ENCODE results near the gene TWSG1.
"Not testable (repeated sequence)": the region's sequence is repeated elsewhere in the genome, so short reads cannot be mapped to it uniquely, and the experiment has no call there.

TWSG1 gene

DNA sequence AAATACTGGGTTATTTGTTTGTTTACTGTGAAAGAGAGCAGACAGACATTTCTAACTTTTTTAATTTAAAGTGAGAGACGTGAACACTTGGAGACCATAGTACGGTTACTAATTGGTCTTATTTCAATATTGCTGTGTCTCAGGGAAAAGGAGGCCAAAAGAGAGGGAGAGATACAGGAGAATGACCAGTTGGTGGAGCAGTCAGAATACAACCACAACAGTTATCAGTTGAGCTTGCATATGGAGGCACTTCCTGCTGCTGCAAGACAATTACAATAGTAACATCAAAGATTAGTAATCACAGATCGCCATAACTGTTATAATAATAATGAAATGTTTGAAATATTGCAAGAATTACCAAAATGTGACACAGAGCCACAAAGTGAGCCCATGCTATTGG lies 58.2 kb downstream of the TWSG1 start:
- no peak for DNase-seq (ENCODE audit: low read depth in 2 of 2)

DNA sequence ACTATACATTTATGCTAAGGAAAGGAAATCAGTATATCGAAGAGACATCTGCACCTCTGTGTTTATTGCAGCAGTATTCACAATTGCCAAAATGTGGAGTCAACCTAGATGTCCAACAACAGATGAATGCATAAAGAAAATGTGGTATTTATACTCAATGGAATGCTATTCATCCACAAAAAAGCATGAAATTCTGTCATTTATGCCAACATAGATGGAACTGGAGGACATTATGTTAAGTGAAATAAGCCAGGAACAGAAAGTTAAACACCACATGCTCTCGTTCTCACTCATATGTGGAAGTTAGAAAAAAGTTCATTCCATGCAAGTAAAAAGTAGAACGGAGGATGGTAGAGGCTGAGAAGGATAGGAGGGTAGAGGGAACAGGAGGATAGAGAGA lies 59.5 kb downstream of the TWSG1 start:
- no peak for DNase-seq (ENCODE audit: low read depth in 2 of 2)

DNA sequence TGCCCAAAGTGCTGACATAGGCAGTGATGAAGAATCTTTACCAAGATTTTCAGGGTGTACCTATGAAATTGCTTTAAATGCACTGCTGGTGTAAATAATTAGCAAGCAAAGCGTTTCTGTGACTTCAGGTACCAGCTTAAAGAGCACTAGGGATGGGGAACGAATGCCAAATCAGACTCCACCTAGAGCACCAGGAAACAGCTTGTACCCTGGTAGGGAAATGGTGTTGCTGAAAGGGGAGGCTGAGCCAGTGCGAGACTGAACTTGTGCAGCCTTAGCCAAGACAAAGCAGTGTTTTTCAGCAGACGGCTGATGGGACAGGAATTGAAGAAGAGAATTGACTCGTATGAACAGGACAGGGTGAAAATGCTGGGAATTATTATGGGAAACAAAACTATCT lies 65.6 kb downstream of the TWSG1 start:
- DNase-seq (ENCODE audit: low read depth in 2 of 2): no peak

DNA sequence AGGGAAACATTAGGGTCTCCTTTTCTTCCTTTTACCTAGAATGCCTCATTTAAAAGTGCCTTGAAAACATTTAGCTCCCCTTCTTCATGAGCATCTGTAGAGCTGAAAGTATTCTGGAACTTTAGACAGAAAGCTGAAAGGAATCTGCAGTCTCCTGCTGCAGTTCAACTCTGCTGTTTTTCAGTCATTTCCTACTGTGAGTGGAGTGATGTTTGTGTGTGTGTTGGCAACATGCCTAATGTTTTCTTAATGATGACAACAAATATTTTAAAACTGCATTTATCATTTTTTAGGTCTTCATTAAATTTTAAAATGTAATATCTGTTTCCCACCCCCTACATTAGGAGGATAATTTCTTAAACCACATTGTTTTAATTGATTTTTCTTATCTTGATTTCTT lies 66.6 kb downstream of the TWSG1 start:
- no peak for DNase-seq (ENCODE audit: low read depth in 2 of 2)

DNA sequence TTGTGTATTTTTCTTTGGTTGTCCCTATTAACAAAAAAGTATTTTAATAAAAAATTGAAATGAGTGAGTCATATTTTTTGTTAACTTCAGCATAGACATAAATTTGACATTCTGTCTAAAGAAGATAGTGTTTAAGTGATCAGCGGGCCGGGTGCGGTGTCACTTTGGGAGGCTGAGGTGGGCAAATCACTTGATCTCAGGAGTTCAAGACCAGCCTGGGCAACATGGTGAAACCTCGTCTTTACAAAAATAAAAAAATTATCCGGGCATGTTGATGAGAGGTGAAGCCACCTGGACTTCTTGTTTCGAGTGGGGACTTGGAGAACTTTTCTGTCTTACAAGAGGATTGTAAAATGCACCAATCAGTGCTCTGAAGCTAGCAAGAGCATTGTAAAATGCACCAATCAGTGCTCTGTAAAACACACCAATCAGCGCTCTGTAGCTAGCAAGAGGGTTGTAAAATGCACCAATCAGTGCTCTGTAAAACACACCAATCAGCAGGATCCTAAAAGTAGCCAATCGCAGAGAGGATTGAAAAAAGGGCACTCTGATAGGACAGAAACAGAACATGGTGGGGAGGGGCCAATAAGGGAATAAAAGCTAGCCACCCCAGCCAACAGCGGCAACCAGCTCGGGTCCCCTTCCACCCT lies 67.9 kb downstream of the TWSG1 start:
- DNase-seq (ENCODE audit: low read depth in 2 of 2): not testable (repeated sequence)

DNA sequence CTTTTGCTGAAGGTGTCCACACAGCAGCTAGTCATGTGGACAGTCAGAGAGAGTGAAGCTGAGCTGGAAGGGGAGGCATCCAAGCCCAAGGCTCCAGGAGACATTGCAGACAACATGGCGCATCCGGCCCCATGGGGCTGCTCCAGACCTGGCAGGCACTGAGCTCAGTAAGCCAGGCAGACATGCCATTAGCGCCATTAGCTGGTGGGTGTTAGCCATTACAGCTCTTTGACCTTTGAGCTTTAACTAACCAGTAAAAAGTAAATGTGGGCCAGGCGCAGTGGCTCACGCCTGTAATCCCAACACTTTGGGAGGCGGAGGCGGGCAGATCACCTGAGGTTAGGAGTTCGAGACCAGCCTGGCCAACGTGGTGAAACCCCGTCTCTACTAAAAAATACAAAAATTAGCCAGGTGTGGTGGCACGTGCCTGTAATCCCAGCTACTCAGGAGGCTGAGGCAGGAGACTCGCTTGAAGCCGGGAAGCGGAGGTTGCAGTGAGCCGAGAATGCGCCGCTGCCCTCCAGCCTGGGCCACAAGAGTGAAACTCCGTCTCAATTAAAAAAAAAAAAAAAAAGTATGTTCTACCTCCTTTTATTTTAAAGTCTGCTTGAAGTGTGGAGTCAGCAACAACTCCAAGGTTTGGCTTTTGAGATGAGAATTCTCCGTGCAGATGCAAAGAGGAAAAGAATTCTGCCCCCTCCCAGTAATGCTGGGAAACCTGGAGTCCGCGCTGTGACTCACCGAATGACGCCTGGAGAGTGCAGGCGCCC lies 69.4 kb downstream of the TWSG1 start:
- no peak for DNase-seq (ENCODE audit: low read depth in 2 of 2)

DNA sequence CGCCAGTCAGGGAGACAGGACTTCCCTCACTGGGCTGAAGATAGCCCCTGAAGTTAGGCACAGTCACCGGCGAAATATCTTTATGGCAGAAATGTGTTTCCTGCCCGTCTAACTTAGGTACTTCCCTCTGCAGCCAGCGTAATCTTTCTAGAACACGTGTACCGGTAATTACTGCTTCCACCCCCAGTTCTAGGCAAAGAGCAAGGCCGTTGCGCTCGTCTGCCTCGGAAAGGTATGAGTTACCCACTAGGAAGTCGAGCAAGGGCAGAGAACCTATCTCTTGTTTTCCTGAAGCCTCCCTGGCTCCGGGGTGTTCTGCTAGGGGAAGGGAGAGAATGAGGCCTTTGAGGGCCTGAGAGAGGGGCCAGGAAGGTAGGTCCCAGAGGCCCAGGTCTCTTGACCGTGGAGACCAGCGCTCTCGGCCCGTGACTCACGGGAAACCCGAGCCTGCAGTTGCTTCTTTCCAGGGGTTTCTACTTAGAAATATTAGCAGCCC lies 70.0 kb downstream of the TWSG1 start:
- DNase-seq (ENCODE audit: low read depth in 2 of 2): no peak

DNA sequence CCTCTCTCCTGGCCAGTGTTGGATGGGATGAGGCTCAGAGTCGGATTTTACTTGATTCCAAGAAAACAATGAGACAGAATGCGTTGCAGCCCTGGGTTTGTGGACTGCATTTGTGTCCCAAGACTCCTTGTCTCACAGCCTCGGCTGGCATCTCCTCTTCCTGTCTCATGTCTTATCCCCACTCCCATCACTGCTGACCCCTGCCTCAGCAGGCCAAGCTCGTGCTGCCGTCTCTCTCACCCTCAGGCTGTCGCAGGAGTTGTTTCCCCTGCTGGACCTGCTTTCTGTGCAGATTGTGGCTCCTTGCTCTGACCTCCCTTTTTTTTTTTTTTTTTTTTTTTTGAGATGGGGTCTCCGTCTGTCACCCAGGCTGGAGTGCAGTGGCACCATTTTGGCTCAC lies 70.6 kb downstream of the TWSG1 start:
- DNase-seq (ENCODE audit: low read depth in 2 of 2): no peak

DNA sequence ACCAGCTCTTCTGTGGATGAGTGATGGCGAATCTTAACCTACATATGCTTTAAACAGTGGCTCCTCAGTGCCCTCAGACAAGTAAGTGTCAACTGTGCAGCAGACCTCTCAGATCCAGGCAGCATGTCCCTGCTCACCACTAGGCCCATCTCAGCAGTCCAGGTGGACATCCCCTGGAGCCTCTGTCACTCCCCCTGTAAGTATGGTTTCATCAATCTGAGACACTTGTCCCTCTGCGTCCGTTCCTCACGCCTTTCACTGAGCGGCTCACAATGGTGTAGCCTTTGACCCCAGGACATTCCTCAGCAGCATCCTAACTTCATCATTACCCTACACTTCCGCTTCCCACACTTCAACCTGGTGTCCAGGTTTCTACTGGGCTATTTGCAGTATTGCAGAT lies 71.4 kb downstream of the TWSG1 start:
- no peak for DNase-seq (ENCODE audit: low read depth in 2 of 2)

DNA sequence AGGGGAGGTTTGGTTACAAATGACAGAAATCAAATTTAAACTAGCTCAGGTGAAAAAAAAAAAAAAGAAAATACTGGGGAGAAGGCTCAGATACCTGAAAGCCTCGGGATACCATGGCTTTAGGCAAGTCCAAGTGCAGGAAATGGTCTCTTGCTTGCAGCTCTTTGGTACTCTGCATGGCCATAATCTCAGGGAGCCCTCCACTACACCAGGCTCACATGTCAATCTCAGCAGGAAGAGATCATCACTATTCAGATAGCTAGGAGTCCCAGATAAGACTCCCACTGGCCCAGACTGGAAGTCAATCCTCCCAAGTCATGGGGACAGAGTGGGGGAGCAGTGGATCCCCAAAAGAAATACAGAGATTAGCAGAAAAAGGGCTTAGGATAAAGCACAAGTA lies 75.9 kb downstream of the TWSG1 start:
- no peak for DNase-seq (ENCODE audit: low read depth in 2 of 2)

DNA sequence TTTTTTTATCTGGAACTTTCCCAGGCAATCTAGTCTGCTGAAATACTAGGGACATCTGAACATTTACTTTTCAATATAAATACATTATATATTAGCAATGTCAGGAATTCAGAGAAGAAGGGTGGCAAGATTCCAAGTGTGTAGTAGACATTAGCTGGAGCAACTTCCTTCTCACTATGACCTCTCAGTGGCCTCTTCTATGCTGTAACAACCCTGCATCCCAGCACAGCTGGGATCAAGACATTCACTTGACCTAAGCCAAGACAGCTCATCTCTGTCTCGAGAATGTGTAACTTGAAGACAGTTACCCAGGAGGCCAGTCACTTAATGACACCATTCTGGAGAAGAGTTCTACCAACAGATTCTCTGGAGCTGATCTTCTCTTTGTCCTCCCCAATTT lies 79.0 kb downstream of the TWSG1 start:
- no peak for DNase-seq (ENCODE audit: low read depth in 2 of 2)

DNA sequence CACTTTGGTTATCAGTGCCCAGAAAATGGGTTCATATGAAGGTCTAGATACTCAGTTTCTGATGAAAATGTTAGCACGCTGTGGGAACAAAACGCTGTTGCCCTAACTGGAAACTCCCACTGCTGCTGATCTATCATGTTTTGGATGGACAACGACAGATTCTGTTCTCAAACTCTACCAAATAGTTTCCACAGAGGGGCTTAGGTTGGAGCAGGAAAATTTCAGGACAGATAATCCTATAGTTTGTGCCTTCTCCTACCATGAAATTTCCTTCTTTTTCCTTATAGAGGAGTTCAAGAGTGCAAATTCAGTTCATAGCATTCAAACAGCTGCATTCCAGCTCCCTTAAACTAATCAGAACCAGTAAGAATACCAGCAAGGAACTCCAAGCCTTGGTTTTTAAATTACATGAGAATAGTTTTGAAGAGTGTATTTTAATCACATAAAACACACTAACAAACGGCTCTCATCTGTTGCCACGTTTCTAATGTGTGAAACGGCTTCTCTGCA lies 82.0 kb downstream of the TWSG1 start:
- no peak for DNase-seq (ENCODE audit: low read depth in 2 of 2)

DNA sequence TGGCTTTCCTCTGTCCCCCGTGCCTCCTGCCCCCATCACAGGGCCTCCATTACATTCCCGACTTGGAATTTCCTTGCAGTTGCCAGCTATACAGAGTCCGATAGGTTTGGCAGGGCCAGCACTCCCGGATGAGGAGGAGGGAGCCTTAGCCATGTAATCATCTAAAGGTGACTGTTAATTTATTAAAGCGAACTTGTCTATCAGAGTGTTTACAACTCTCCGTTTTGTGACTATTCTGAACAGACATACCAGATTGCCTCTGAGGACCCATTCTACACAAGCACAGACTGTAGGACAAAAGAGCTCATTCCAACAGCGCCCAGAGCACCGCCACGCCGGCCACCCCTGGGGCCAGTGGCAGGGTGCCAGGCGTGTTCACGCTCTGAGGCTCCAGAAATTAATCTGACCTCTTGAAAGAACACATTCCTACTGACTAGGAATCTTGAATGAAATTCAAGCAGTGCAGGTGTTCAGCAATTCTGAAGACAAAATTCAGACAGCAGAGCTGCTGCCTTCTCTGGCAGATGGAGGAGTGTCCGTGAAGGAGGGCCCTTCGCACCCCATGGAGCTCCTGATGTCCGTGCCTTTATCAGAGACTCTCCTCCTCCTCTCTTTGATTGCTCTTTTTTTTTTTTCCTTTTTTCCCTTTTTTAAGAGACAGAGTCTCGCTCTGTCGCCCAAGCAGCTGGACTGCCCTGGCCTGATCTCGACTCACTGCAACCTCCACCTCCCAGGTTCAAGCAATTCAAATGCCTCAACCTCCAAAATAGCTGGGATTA lies 82.7 kb downstream of the TWSG1 start:
- no peak for DNase-seq (ENCODE audit: low read depth in 2 of 2)

DNA sequence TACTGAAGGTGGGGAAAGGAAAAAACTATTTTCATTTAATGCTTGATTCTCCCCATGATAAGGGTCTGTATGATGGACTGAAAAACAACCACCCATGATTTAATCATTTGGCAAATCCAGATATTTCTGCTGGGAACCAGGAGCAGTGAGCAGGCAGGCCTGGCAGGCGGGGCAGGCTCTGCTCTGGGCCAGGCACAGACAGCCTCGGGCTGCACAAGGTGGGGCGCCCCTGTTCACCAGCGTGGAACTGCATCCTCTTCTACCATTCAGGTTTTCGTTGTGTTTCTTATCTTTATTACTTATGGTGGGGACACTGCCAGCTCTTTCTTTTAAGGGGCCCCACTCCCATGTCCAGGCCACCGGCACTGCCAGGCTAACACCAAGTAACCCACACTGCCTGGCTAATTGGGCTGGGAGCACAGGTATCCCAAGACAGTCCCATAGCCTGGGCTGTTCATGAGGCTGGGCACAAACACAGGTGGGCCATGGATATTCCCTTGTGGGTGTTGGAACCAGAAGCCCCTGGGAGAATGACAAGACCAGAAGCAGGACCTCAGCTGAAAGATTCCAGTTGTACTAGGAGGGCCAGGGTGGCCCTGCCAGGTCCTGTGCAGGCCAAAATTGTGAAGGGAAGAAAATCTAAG lies 83.6 kb downstream of the TWSG1 start:
- DNase-seq (ENCODE audit: low read depth in 2 of 2): no peak

DNA sequence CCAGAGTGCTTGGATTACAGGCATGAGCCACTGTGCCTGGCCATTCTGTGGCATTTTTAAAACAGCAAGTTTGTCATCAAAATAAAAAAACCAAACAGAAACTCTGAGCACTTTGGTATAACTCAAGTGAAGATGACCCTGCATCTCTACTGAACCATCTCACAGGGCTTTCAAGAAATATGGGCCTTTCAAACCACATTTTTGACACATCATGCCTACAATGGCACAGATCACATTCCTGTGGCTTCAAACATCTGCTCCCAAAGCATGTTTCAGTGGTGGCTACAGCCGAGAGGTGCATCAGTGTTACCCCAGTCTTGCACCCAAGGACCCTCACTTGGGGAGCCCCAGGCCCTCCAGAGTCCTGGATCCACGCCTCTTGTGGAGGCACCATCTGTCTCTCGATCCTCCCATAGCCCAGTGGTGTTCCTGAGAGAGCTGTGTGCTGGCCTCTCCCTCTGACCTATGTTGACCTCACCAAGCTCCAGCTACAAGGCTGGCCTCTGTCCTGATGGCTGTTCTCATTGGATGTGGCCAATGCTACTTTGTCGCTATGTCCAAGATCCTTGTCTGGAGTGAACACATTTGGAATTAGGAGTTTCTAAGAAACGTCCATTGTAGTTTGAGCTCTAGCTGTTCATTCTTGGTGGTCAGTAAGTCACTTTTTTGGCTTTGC lies 85.5 kb downstream of the TWSG1 start:
- no peak for DNase-seq (ENCODE audit: low read depth in 2 of 2)

DNA sequence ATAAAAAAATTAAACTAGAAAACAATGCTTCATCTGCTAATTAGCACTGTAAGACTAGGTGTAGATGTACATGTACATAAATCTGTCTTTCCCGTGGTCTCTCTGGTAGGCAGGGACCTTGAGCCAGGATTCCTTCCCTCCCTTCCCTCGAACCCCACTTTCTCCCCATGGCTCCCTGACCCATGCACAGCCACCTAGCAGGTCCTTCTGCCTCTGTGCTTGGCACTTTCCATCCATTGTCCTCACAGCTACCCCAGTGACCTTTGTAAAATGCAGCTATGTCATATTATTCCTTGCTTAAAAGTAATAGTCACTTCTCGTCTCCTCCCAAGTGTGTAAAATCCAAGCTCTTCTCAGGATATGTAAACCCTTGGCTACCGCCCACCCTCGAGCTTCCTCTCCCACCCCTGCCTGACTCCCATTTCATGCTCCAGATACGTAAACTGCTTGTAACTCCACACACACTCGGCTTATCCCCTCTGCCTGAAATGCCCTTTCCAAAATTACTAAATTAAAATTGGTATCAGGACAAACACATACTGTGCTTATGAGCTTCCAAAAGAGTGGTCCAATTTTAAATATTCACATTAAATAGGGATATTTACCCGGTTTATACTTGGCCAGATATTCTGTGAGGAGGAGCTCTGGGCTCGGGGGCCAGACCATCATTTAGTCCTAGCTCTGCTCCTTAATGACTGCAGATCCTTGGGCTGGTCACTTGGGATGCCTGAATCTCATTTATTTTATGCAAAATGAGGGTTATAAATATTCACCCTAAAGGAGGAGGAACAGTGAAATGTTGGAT lies 86.7 kb downstream of the TWSG1 start:
- DNase-seq (ENCODE audit: low read depth in 2 of 2): no peak

DNA sequence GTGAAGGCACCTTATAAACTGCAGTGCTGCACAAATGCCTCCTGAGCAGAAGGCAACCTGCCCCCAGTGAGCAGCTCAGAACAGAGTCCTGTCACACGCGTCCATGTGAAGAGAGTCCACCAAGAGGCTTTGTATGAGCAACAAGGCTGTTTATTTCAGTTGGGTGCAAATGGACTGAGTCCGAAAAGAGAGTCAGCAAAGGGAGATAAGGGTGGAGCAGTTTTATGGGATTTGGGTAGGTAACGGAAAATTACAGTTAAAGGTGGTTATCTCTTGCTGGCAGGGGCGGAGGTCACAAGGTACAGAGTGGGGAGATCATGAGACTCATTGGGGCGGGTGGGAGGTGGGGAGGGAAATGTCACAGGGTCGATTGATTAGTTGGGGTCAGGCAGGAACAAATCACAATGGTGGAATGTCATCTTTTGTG lies 87.3 kb downstream of the TWSG1 start:
- DNase-seq (ENCODE audit: low read depth in 2 of 2): no peak

DNA sequence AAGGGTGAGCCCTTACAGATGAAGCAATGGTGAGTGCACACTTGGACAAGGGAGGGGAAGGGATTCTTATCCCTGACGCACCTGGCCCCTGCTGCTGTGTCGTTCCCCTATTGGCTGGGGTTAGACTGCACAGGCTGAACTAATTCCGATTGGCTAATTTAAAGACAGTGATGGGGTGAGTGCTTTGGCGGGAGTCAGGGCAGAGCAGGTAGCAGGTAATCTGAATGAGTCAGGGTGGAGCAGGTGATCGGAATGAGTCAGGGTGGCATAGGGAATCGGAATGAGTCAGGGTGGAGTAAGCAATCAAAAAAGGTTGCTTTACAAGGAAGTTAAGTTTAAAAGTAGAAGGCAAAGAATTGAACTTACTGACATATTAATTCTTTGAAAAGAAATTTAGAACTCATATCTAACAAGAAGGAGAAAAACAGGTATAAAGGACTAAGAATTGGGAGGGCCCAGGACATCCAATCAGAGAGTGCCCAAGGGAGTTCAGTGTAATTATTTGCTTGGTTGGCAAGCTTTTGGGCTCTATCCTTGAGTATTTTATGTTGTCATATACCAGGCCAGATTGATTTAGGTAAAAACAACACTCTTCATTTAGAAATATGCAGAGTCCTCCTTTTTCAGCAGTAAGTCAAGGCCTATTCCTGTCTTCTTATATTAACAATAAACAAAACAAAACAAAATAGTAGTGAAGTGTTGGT lies 88.4 kb downstream of the TWSG1 start:
- DNase-seq (ENCODE audit: low read depth in 2 of 2): no peak

DNA sequence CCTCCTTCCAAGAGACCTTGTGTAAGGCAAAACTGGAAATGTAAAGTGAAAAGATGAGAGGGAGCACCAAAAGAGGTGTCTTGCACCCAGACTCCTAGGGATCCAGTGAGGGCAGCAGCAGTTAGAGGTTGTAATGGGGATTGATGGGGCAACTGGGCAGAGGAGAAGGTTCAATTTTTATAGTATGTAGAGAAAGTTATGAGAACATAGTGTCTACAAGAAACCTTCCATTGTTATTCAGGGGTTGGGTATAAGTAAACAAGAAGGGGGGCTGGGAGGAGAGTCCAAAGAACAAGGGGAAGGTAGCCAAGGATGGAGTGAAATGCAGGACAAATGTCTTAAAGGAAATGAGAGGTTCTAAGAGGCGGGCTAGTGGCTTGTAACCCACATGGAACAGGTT lies 89.1 kb downstream of the TWSG1 start:
- not testable (repeated sequence) for DNase-seq (ENCODE audit: low read depth in 2 of 2)

DNA sequence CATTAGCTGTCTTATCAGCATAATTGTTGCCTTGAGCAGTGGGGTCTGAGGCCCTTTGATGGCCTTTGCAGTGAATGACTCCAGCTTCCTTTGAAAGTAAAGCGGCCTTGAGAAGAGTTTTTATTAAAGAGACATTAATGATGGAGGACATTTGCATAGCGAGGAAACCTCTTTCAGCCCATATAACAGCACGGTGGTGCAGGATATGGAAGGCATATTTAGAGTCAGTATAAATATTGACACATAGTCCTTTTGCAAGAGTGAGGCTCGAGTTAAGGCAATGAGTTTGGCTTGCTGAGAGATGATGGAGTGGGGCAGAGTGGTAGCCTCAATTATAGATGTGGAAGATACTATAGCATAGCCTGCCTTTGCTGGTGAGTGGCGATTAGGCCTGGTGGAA lies 89.7 kb downstream of the TWSG1 start:
- DNase-seq (ENCODE audit: low read depth in 2 of 2): not testable (repeated sequence)

Measured in stimulated activated CD4-positive, alpha-beta T cell treated with anti-CD3 and anti-CD28 coated beads, Interleukin-15, amount 100 ng/mL, for 48 hours (primary cell).